IPS DF 19.7 (cell line): ENCODE results near the gene FILIP1.
A peak's percentile ranks its signal among the peaks of the same experiment; 100 is the strongest.

Source experiments
- DNase-seq: peaks from one replicate; pipeline ENCODE4 v3.0.0-alpha.2; 2013; ENCODE audit warnings: low read depth, low spot score

Gene FILIP1

DNA sequence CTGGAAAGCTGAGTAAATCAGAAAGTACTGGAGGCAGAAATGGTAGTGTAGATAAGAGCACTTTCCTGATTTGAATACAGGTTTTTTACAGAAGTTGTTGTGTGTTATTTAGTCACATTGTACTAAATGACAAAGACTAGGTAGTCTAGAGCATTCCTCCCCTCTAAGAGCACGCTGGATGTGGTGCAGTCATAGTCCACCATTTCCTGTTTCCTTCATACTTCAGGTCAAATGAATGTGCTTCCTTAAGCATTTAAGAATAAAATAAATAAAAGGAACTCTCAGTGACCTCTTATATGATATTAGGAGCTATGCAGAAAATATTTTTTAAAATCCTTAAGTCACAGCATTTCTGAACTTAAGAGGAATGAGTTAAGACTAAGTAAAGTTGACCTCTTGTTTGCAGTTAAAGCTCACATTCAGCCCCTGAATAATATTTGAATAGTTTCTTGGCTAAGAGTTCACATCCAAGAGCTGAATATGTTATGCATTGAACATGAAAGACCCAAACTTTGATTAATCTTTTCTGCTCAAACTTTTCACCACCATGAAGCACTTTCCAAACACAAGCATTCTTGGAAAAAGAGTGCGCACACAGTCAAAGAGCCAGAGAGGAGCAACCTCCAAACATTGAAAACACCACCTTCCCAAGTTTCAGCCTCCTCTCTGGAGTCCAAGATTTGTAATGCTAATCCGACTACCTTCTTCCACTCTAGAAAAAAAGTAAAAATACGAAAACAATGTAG, 155.6 kb downstream of the FILIP1 start:
- DNase-seq = no peak

DNA sequence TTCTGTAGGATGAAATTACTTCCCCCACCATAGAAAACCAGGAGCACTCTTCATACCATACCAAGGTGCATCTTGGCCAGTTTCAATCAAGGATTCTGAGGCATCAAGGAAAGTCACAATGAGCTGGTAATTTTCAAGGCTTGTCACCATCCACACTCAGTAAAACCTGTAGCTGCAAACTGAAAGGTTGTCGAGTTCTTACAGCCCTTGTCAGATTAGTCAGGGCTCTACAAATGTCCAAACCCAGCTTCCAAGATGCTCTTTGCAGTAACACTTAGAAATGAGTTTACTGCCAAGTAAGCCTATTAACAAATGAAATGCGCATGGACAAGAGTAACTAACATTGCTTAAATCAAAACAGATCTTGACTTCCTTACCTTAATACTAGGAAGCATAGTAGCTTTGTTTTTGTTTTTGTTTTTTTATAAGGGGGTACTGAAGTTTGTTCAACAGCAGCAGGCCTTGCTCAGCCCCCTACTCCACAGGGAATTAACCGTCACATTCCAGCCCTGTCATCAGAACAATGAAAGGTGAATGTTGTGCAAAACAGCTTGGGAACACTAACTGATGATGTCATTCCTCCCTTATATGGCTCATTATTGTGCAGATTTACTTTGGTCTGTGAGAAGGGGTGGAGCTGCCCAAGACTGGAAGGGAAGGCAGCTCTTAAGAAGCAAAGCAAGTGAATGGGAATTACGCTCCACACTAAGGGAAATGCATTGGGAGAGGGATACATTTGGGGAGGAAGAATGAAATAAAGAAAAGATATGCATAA, 159.1 kb downstream of the FILIP1 start:
- DNase-seq = peak; percentile 98

DNA sequence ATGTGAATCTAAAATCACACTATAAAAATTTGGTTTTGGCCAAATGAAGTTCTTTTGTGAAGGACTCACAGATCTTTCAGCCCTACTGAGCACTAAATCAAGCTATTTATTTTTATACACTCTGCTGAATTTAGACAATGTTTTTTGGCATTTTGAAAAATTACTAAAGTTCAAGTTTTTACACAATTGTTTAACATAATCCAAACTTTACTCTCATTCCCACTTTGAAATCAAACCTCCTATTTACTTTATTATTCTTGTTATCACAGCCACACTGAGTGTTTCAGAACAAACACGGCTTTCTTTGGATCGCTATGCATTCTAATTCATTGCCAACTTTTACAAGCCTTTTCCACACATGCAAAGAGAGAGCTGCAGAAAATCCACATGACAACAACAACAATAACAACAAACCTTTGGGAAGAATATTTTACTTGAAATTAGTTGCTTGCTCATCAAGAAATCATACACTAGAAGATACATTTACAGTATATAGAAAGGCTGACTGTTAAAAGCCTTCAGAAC, 159.9 kb downstream of the FILIP1 start:
- no peak for DNase-seq

DNA sequence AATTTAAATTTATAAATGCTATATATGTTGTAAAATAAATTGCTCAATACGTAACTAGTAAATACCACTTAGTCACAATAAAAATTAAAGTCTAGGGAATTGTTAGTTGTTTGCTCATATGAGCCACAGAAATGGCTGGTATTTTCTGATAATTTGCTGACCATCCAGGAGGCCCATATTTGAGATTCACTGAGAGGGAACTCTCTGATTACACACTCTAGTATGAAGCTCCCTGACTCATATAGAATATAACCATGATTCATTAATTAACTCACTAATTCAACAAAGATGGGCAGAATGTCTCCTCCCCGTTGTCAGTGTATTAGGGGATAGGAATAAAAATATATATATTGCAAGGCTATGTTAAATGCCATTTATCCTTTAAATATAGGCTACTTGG, 162.4 kb downstream of the FILIP1 start:
- no peak for DNase-seq

DNA sequence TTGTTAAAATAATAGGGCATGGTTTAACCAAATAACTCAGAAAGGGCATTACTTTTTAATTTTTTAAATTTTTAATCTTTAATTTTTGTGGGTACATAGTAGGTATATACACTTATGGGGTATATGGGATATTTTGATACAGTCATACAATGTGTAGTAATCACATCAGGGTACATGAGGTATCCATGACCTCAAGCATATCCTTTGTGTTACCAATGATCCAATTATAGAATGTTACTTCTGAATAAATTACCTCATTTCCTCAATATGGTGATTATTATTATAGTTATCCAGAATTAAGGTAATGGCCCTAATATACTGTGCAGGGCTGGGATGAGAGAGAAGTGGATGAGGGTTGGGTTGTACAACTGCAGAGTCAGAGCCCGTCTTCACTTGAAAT, 163.9 kb downstream of the FILIP1 start:
- no peak for DNase-seq

DNA sequence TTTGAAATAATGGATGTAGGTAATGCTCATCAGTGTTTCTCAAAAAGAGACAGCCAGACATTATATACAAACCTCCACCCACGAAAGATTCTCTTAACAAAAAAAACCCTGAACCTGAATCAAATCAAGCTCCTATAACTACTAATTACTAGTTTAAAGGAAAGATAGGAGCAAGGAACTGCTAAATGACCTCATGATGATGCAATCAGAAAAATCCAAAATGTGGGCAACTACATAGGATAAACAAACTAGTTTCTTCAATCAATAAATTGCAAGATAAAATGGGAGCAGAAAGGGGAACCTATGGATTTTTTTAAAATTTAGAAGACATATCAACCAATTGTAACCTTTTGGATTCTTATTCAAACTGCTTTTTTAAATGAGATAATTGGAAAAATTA, 165.8 kb downstream of the FILIP1 start:
- DNase-seq = no peak

DNA sequence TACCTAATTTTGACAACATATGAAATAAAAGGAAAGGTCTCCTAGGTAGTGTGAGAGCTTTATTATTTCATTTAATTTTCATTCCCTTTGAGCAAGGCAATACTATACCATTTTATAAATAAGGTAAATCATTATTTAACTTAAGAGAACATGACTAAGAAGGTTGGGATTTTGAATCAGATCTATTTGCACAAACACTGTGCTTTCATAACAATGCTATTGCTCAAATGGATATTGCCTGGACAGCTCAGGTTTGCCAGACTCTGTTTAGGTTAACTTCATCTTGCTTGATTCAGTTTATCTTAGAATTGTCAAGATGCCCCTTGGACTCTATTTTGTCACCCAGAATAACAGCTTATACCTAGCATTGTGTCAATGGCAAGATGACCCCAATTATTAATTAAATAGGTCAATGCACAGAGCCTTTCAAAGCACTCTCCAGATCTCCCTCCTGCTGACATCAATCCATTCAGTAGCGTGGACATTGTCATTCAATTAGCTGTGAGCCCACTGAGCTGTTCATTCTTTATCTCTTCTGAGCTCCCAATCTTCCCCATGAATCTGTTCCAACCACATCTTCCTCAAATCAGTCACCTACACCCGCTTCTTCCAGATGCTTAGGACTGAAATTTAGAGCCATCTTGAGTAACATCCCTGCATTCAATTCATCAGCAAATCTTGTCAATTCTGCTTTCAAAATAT, 166.9 kb downstream of the FILIP1 start:
- DNase-seq = no peak

DNA sequence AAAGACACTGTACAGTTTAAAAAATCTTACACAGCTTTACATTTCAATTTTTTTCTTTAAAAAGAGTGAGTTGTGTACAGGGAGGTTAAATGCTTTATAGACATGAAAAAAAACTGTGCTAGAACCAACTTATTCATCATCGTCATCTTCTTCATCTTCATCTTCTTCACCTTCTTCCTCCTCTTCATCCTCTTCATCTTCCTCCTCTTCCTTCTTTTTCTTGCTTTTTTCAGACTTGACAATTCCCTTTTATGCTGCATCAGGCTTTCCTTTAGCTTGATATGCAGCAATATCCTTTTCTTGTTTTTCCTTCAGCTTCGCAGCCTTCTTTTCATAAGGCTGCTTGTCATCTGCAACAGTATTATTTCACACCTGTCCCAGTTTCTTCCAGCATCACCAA, 174.7 kb downstream of the FILIP1 start:
- DNase-seq = no peak

DNA sequence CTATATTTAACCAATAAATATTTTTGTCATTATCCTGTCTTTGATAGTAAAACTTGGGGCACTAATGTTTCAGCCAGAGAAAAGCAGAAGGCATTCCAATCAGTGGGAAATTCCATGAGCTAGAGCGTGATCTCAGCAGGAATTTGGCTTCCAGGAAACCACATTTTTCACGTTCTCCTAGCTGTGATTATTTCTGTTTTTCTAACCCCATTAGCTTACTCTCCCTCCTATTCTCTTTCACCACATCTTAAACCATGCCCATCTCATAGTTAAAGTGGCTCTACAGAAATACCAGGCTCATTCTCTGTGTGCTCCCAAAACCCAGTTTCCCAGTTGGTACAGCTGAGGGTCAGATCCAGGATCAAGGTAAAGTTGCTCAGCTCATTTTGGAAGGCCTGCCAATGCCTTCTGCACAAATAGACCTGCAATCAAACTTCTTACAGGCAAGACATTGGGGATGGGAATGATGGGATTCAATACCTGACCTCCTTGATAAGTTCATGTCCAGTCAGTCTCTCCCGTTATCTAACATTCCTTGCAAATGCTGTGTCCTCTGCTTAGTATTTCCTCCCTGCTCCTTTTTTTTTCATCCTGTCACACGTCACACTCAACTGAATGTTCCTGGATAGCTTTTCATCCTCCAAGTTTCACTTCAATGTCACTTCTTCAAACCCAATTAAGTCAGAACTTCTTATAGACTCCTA, 175.9 kb downstream of the FILIP1 start:
- DNase-seq = no peak

DNA sequence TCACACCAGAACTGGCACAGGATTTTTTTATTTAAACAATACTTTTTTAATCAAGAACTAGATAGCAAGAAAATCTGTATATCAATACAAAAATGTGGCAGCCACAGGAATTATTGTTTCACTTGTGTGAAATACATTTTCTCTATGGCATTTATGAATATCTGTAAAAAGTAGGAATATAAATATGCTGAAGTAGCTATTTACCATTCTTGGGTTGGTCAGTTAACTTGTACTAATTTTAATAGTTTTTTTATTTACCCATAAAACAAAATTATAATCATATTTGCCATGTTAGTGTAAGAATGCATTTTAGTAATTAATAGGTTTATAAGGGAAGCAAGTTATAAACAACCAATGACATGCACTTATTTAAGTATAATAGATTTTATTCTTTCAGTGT, 177.6 kb downstream of the FILIP1 start:
- no peak for DNase-seq

DNA sequence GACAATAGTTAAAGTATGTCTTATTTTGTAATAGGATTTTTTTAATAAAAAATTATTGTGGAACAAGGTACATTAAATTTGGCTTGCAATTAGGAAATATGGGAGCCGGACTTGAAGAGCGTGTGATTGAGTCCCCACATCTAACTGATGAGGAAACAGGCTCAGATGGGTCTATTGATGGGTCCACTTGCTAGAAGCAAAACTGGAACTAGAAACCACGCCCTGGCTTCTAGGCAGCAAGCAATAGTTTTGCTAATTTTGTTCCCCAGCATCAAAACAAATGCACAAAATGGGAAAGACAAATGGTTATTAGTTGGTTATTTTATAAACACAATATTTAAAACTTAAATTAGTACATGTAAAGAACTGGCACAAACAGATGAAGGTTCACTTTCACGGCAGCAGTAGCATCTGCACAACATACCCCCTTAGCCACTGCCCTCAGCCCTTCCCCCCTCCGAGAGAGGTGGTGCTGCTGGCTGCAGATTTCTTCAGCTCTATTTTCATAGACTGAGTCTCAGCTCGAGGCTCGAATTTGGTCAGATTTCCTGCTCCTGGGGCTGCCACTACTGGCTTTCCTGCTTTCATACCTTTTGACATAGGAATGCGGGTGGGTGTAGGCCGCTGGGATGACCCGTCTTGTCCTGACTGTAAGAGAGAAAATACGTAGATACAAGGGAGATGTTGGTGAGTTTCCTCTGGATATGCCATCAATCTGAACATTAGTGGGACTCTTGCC, 185.2 kb downstream of the FILIP1 start:
- no peak for DNase-seq

DNA sequence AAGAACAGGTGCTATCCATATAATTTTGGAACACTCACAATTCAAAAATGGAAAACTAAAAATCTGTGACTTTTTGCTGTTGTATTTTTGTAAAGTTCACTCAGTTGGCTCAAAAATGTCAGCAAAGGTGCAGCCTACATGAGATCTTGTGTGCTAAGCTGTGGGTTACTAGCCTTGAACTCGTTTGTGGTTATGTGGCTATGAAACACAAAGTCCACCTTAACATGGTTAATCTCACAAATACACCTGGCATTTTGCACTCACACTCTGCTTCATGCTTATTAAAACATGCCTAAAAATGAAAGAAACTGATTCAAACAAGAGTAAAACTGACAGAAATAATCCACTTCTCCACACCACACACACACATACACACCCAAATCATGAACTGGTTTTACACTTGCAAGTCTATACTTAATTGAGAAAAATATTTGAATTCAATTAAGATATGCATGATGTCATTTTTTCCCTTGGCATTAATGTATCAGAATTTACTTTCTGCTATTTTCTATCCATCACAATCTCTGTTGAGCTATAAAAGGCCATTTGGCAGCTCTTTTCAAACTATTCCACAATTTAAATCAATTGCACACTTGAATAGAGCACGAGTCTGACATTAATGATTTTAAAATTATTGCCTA, 186.1 kb downstream of the FILIP1 start:
- DNase-seq = no peak

DNA sequence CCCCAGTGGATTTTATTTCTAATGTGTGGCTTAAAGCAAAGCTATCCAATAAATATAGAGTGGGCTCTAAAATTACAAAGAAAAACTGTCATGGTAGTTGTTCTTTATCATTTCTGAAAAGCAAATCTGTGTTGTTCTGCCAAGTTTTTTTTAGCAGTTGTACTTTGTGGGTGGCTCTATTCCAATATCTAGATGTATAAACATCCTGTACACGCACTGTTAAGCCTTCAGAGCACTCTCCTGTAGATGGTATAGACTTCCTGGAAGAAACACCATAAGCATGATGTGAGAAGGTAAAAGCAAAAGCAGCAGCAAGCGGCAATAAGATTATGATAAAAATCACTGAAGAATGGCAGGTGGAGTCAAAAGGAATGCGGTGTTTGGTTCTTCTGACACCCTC, 187.5 kb downstream of the FILIP1 start:
- no peak for DNase-seq

DNA sequence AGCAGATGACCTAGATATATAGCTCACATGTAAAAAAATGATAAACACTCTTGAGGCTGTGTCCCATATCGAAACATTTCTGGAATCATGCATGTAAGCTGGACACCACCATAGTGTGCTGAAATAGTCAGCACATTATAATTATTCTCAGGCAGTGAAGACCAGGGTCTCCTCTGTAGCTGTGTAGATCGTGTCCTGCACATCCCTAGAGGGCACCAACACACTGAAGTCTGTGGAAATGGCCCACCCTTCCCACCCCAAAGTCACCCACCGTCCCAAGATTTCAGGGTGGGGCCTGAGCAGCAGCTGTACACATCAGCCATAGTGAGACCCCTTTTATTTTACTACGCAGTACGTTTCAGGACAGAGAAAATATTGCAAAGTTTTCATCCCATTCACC, 188.0 kb downstream of the FILIP1 start:
- DNase-seq = no peak

DNA sequence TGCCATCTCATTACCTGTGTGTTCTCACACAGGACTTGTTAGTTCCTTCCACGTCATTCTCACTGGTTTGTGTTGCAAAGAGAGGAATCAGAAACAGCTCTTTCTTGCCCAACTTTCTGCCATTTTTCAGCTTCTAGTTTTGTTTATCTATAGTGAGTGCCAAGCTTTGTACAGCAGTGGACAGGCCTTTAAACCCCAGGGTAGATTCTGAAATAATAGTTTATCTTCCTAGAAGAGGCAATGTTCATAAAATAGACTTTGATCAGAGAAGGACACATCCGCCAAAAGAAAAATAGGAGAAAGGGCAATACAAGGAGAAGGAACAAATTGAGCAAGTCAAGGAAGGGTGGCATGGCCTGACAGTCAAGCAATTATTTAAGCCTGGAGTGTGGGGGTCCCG, 191.3 kb downstream of the FILIP1 start:
- DNase-seq = no peak

DNA sequence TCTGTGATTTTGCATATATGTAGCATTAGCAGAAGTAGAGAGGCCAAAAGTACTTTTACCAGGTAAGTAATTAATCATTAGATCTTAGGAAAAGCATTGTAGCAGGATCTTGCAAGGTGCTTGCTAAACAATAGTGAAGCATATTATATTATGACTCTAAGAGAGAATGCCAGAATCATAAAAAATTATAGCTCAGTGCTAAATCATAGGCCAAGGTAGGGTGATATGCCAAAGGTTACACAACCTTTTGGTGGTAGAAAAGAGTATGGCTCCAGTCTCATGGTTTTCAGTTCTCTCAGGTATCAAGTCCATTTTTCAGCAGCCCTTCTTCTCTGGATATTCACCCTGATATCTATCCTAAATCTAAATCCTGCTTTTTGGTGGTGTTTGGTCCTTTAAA, 192.1 kb downstream of the FILIP1 start:
- no peak for DNase-seq

DNA sequence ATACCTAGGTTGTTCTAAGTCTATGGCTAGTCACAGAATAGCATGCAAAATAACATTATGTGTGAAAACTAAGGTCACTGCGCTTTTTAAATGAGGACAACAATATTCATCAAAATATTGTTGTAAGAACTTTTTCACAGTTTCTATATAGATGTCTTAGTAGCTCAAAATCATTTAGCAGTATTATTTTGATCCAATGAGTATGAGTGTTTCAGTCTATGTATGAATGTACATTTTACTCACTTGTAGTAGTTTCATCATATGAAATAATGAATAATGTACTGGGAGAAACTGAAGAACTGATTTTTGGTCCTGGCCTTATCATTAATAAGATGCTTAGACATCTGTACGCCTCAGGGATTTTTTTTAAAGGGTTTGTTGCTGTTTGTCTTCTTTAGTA, 192.5 kb downstream of the FILIP1 start:
- DNase-seq = no peak

DNA sequence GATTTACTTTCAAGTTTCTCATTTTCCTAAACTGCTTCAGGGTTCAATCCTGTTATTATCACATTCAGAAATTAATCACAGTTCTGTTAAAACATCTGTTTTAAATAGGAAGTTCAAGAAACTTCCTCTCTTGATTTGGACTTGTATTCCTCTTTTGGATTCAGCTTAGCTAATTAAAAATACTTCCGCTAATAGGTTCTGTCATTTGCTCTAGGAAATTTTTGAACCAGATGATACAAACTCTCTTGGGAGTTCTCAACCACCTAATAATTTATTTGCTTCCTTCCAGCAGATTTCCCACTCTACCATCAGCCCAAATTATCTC, 193.1 kb downstream of the FILIP1 start:
- DNase-seq = no peak

DNA sequence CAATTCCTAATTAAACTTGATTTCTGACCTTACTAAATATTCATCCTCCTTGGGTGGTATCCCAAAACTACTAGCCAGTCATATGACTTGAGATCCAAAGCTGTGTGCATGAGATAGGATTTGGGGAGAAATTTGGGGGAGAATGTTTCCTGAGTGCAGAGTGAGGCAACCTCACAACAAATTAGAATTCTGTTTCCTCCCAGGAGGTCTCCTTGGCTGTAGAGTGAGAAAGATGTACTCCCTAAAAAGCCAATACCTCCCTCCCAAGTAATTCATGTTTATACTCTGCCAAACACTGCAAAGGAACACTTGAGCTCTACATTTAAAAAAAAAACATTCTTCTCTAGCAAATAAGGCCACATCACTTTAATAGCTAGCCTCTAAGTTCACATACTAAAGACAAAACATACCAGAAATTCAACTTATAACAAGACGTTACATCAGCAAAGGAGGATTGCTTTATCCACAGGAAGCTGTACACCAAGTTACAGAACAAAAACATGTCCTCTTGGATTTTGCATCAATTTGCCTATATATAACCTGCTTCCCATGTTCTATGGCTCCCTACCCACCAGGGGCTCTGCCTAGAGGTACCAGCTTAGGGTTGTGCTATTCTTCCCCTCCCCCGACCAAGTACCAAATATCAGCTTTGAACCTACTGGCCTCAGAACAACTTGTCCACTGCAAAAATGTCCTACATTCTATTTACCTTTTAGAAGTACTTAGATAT, 193.6 kb downstream of the FILIP1 start:
- no peak for DNase-seq
